K562 (cell line): ENCODE results near the gene CEBPE.

ENCODE experiments used
- ARNT ChIP-seq, 2 experiments: fragments of 450-650 bp; IDR thresholded peaks; 2 replicates each; pipeline ENCODE4 v1.6.1; 2016; ENCODE audit warnings: mild to moderate bottlenecking in 1 of 2
- CBX5 ChIP-seq: IDR thresholded peaks from 2 replicates; pipeline ENCODE4 v1.6.1; 2014; ENCODE audit warnings: low read depth, borderline replicate concordance
- CREB5 ChIP-seq: fragments of 250-450 bp; sonication (Bioruptor Pico); IDR thresholded peaks from 2 replicates; pipeline ENCODE4 v1.5.0; 2020; ENCODE audit warnings: mild to moderate bottlenecking
- CTCF ChIP-seq, 3 experiments: IDR thresholded peaks in 2 of 3; conservative IDR thresholded peaks in 1 of 3; 2 replicates each; pipeline ENCODE4 v1.5.1; 2011 to 2012; ENCODE audit warnings: low read length in 3 of 3, mild to moderate bottlenecking in 3 of 3, control low read depth in 2 of 3, improper control_type of control experiment in 1 of 3, inconsistent platforms in 1 of 3, low read depth in 1 of 3, mixed read lengths in 1 of 3, moderate library complexity in 1 of 3; ENCODE audit not compliant: insufficient read depth in 2 of 3
- CTCFL ChIP-seq: IDR thresholded peaks from 2 replicates; pipeline ENCODE4 v1.6.1; 2011; ENCODE audit warnings: borderline replicate concordance, low read depth, mild to moderate bottlenecking, moderate library complexity, low read length; ENCODE audit not compliant: insufficient read depth, poor library complexity, severe bottlenecking
- EZH2 ChIP-seq: IDR thresholded peaks from 2 replicates; pipeline ENCODE4 v1.6.1; 2012; ENCODE audit warnings: low read depth, mild to moderate bottlenecking, inconsistent platforms, low read length, borderline replicate concordance
- JUN ChIP-seq, 2 experiments: sonication (generic) in 1 of 2; formaldehyde crosslinking in 1 of 2; IDR thresholded peaks; 2 replicates each; pipeline versions ENCODE4 v1.6.1 to v1.8.0; 2012 to 2022; ENCODE audit warnings: borderline replicate concordance in 2 of 2, mild to moderate bottlenecking in 2 of 2, improper control_type of control experiment in 1 of 2, low read depth in 1 of 2, low read length in 1 of 2, missing genetic modification reagents in 1 of 2
- SOX6 ChIP-seq: fragments of 450-650 bp; IDR thresholded peaks from 2 replicates; pipeline ENCODE4 v1.6.1; 2014; ENCODE audit warnings: mild to moderate bottlenecking
- UBTF ChIP-seq, 2 experiments: IDR thresholded peaks; 2 replicates each; pipeline ENCODE4 v1.6.1; 2012; ENCODE audit warnings: improper control_type of control experiment in 2 of 2, low read depth in 2 of 2, low read length in 2 of 2, borderline replicate concordance in 1 of 2
- ZNF217 ChIP-seq: sonication (generic); formaldehyde crosslinking; IDR thresholded peaks from 2 replicates; pipeline ENCODE4 v1.8.0; 2022; ENCODE audit warnings: mild to moderate bottlenecking, missing genetic modification reagents
- ZNF24 ChIP-seq: fragments of 450-650 bp; IDR thresholded peaks from 2 replicates; pipeline ENCODE4 v1.6.1; 2016
- ZNF518B ChIP-seq: fragments of 250-450 bp; sonication (Bioruptor Pico); IDR thresholded peaks from 2 replicates; pipeline ENCODE4 v1.5.0; 2021; ENCODE audit warnings: mild to moderate bottlenecking, moderate library complexity
- ZNF696 ChIP-seq: fragments of 250-450 bp; sonication (Bioruptor Pico); conservative IDR thresholded peaks from 2 replicates; pipeline ENCODE4 v1.4.0; 2020; ENCODE audit warnings: mild to moderate bottlenecking, moderate library complexity

GRCh38 chr14:23162800-23163199 lies 43.7 kb upstream of the CEBPE start:
- TF ChIP-seq ZNF24 (no peak), UBTF (IDR thresholded peaks at IDR 0.05; ENCODE audit: borderline replicate concordance in 1 of 2, low read depth in 2 of 2, low read length in 2 of 2) (no peak), ZNF518B (CRISPR knock-in tag) (no peak), ZNF696 (CRISPR knock-in tag) (no peak), JUN (IDR thresholded peaks at IDR 0.05; ENCODE audit: borderline replicate concordance, low read depth, low read length) (no peak), JUN (CRISPR knock-in tag; IDR thresholded peaks at IDR 0.05; ENCODE audit: borderline replicate concordance) (no peak), CBX5 (no peak), EZH2 (no peak), ZNF217 (CRISPR knock-in tag) (no peak), ARNT (IDR thresholded peaks at IDR 0.05) (no peak), CTCF (IDR thresholded peaks at IDR 0.05 in 2 of 3, conservative IDR thresholded peaks at IDR 0.05 in 1 of 3; ENCODE audit: insufficient read depth in 2 of 3, low read depth in 1 of 3, low read length in 3 of 3) (no peak), SOX6 (no peak), CREB5 (CRISPR knock-in tag) (no peak), CTCFL (no peak)
